HK-2 (cell line): ENCODE measurements around the gene TNS1.

ENCODE experiments used
- DNase-seq: peaks from one replicate; pipeline ENCODE4 v3.0.0-alpha.2; 2018; ENCODE audit not compliant: unreplicated experiment

TNS1 gene

DNA sequence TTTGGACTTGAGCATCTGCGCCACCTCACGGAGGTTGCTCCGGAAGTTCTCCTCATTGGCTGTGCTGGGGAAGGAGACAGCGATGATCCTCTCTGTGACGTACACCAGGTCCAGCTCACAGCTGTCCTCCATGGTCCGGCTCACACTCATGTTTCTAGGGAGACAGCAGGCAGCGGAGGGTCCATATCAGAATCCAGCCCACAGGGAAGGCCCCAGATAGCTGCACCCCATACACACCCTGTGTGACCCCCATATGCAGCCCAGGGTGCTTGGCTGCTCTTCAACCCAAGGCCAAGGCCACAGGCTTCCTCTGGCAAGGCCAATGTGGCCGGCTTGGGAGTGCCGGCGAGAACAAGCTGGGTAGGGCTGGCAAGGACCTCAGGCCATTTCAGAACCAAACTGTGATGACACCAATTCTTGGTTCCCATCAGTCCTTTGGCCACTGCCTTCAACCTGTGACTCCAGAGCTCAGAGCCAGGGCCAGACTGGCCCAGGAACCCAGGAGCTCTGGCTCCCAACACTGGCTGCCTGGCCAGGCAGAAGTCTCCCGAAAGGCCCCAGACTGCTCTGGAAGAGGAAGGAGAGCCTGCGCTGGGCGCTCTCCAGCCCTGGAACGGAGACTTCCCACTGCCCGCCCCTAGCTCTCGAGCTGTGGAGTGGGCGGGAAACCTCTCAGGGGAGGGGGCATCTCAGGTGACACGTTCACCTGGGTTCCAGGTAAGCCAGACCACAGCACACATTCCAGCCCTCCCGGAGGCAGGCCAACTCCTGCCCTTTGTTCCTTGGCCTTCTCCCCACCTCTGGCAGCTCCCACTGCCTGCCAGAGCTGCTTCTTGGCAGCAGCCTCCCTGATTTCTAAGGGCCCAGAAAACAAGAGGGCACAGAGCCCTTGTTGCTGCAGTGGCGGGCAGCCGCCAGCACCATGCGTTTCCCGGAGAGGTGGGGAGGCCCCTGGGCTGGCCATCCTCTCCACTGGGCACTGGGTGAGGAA, 104.7 kb downstream of the TNS1 start:
- no peak for DNase-seq

DNA sequence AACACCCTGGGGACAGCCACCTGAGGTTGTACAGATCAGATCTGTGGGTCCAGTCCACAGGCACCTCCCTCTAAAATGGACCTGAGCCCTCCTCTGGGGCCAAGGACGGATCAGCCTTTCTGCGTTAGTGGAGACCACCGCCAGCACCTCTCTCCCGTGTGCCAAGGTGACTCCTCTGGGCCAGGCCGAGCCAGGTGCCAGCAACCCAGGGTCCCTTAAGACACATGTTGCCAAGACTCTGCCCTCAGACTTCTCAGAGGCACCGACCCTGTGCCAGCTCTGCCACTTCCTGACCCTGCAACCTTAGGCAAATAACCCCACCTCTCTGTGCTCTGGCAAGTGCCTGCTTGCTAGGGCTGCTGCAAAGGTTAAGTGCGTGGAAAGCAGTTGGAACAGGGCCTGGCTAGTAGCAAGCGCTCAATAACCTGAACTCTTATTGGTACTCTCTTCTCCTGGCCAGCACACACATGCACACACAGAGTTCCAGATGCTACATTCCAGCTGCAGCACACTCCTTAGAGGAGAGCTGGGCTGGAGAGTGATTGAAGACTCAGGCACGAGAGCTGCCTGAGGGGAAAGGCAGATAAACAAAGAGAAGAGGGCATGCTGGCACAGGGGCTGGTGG, 105.6 kb downstream of the TNS1 start:
- DNase-seq, result no peak

DNA sequence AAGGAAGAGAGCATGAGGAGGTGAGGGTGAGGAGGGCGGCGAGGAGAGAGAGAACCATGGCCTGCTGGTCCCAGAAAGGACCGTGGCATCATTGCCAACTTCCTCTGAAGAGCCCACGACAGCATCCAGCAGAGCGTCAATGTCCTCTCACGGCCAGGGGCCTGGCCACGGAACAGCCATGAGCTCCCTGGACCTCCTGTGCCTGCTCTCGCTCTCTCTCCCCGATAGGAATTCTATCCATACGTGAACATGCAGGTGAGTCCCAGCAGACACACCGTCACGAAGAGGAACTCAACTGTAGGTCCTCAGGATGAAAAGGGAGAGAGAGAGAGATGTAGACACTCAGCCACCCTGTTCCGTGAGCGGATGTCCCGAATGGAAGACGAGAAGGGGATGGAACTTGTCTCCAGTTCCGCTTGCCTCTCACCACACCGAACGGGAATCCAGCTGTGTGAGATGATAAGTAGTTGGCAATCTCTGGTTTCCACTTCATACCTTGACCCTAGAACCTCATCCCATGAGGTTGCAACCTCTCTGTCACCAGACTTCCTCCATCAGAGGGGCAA, 107.6 kb downstream of the TNS1 start:
- no peak for DNase-seq

DNA sequence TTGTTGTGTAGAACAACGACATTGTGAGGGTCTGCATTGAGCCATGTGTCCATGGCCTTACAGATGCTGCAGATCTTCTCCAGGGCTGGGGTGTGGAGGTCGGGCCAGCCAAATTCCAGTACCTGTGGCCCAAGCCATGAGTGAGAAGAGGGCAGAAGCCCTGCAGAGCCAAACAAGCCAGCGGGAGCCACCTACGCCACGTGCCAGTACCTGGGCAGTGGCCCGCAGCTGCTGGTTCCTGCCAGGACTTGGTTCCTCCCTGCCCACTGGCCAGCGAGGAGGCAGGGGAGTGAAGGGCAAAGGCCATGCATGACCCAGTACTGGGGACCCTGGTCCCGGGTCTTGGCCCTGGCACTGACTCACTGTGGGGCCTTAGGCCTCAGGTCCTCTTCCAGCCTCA, 109.4 kb downstream of the TNS1 start:
- DNase-seq, result no peak

GRCh38 chr2:217892560-217892959, 110.2 kb downstream of the TNS1 start:
- DNase-seq, result no peak

DNA sequence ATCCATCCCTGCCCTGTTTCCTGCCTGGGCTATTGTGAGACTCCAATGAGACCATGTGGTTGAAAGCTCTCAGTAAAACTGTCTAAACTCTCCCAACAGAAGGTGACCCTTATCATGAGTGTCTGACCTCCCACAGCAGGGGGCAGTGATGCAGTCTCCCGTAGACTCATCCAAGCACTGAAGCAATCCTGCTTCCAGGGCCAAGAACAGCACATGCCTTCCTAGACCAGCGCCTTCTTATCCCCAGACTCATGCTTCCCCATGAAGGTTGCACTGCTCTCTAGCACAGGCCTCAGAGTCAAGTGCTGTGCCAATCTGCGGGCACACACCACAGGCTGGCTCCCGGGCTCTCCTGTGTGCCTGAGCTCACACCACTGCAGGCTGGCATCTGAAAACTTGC, 112.3 kb downstream of the TNS1 start:
- peak; percentile 13 for DNase-seq

- DNase-seq, result no peak
Measured at GRCh38 chr2:217889656-217890055, 113.1 kb downstream of the TNS1 start.

- no peak for DNase-seq
Measured at GRCh38 chr2:217887841-217888701, 114.7 kb downstream of the TNS1 start.

DNA sequence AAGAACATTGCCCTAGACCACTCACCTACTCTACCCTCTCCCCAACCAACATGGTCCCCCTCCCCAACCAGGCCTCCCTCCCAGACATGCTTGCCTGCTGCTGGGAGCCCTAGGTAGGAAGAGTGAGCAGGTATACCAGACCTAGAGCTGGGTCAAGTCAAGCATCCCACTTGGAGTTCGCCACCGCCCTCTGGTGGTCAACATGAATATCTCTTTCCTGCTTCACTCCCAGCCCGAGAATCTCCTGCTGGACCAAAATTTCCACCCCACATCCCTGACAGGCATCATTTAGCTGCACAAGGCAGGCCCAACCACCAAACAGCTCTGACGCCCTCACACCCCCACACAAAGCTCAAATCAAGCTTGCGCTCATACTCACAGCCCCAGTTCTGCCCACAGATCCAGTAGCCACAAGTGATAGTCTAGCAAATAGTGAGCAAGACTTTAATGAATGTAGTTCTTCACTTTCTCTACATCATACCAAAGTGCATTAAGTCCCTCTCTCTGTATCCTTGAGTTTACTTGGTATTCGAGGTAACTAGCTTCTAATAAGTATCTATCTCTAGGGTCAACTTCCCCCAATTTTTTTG, 116.0 kb downstream of the TNS1 start:
- DNase-seq, result peak; percentile 72

- DNase-seq, result no peak
Measured at GRCh38 chr2:217886091-217886490, 116.7 kb downstream of the TNS1 start.

- DNase-seq, result no peak
Measured at GRCh38 chr2:217884985-217885384, 117.8 kb downstream of the TNS1 start.

DNA sequence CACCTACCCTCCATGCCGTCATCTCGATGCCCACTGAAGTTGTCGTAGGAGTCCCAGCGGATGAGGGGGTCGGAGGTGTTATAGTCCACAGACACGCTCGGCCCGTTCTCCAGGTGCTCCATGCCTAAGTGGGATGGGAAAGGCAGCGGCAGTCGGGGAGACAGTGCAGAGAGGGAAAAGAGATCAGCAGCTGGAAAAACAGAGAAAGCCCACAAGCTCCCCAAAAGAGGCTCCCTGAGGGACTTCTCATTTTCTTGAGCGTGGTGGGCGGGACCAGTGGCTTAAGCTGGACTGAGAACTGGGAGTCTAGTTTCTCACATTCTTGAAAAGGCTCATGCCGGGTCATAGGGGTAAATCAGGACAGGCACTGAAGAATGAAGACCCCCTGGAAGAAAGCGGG, 121.9 kb downstream of the TNS1 start:
- no peak for DNase-seq

DNA sequence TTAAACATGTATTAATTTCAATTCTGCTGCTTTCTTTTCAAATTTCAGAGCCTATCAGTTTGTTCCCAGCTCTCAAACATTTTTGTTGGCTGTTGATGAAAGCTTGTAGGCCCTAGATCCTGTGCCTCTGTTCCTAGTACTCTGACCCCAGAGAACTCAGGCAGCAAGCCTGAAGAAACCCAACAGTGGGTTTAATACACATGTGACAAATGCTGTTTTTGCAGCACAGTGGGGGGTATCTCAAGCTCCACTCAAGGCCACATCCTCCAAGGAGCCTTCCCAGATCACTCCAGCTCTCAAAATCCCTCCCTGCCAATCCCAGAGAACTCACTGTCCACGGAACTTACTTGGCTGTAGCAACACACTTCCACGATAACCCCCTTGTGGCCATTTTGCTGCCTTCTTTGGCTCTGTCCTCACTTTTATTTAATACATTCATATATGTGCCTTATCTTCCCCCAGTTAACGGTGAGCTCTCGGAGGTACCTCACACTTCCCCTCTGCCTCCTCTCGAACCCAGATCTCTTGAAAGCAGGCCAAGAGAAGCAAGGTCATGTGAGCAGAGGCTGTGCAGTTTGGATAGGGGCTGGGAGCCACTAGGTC, 122.4 kb downstream of the TNS1 start:
- DNase-seq, result no peak

DNA sequence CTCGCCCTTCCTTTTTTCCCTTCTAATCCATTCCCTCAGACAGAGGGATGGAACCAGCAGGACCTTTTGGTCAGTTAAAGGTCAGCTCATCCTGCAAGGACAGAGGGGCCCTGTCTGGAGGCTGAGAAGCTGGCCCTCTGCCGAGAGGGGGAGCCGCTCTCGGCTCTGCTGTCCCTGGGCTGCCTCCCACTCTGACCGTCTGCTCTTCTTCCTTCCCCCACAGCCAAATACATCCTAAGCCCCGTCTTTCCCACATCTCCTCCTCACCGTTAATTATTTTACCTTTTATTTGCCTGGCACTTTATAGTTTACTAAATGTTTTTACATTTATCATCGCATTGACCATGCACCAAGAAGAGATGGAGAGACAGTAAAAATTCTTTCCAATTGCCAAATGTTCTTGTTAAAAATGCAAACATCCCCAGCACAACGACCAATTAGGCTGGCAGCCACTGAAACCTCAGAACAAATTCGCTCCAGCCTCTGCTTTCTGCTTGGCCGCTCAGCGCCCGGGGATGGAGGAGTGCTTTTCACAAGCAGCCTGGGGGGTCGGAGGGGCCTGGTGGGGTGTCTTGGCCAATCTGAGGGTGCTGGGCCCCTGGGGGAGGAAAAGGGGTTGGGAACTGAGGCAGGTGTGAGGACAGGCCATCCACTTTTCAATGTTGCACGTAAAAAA, 123.7 kb downstream of the TNS1 start:
- no peak for DNase-seq

GRCh38 chr2:217877866-217878265, 124.9 kb downstream of the TNS1 start:
- DNase-seq, result no peak

- no peak for DNase-seq
Measured at GRCh38 chr2:217876253-217876570, 126.6 kb downstream of the TNS1 start.

DNA sequence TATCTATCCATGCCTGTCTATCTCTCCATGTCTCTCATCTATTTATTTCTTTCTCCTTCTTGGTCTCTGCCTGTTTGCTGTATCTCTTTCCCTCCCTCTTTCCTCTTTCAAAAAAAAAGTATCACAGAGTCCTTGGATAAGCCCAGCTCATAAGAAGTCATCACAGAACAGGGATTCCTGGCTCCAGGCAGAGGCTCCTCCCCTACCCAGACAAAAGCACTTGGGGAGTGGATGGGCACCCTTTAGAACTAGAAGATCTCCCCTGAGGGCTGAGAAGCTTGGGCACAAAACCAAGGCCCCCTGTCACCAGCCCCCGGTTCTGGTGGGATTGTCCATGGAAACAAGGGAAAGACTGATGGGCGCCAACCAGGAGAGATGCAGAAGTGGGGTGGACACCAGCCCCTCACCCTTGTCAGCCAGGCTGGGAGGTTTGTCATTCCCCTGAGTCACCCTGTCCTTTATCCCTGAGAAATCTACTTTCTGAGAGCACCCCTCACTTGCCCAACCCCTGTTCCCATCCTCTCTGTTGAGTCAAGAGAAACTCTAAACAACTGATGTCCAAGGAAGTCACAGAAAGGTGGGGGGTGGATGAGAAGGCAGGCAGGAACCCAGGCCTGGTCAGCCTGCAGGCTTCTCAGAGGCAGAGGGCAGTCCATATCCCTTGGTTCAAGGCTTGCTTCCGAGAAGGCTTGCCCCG, 127.1 kb downstream of the TNS1 start:
- DNase-seq, result no peak

GRCh38 chr2:217875138-217875537, 127.7 kb downstream of the TNS1 start:
- DNase-seq, result no peak

GRCh38 chr2:217873371-217873770, 129.4 kb downstream of the TNS1 start:
- DNase-seq, result no peak

DNA sequence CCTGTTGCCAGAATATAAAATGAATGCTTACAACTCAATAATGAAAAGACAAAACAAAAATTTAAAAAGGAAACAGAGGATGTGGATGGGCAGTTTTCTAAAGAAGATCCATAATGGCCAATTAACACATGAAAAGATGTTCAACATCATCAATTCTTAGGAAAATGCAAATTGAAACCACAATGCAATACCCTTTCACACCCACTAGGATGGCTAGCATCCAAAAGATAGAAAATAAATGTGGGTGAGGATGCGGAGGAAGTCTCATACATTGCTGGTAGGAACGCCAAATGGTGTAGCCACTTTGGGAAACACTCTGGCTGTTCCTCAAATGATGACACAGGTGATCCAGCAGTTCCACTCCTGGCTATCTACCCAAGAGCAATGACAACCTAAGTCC, 130.5 kb downstream of the TNS1 start:
- no peak for DNase-seq
